GM12878 (cell line): Measurements from ENCODE around the gene CDKN1B. TPM values are rescaled to one million over a fixed set of nuclear protein-coding genes. Genes with fewer than 3 reads are reported as not detected.

Experiments used
- ATF2 ChIP-seq: IDR thresholded peaks from 2 replicates; pipeline ENCODE4 v1.6.1; 2012; ENCODE audit warnings: low read length, inconsistent platforms
- BHLHE40 ChIP-seq, 2 experiments: fragments of 450-650 bp in 1 of 2; IDR thresholded peaks; 2 replicates each; pipeline ENCODE4 v1.6.1; 2011 to 2017; ENCODE audit warnings: low read depth in 2 of 2, borderline replicate concordance in 1 of 2, improper control_type of control experiment in 1 of 2, low read length in 1 of 2, mild to moderate bottlenecking in 1 of 2
- BRCA1 ChIP-seq: IDR thresholded peaks from 2 replicates; pipeline ENCODE4 v1.6.1; 2011; ENCODE audit warnings: low read depth, low read length, improper control_type of control experiment
- CHD1 ChIP-seq: IDR thresholded peaks from 2 replicates; pipeline ENCODE4 v1.6.1; 2012; ENCODE audit warnings: low read depth, low read length, improper control_type of control experiment
- CREB1 ChIP-seq: IDR thresholded peaks from 2 replicates; pipeline ENCODE4 v1.6.1; 2012; ENCODE audit warnings: low read depth, mild to moderate bottlenecking, inconsistent platforms
- CREM ChIP-seq: IDR thresholded peaks from 2 replicates; pipeline ENCODE4 v1.6.1; 2014; ENCODE audit warnings: antibody characterized with exemption, low read depth
- EGR1 ChIP-seq, 2 experiments: IDR thresholded peaks; 1 replicate in 1 of 2; 2 replicates in 1 of 2; pipeline ENCODE4 v1.6.1; 2011 to 2012; ENCODE audit warnings: low read depth in 2 of 2, low read length in 2 of 2, borderline replicate concordance in 1 of 2, mild to moderate bottlenecking in 1 of 2, moderate library complexity in 1 of 2
- HDAC6 ChIP-seq: fragments of 200-600 bp; sonication (generic); IDR thresholded peaks from one replicate; pipeline ENCODE4 v1.8.0; 2017; ENCODE audit warnings: antibody characterized with exemption; ENCODE audit not compliant: unreplicated experiment
- HSF1 ChIP-seq: fragments of 150-350 bp; IDR thresholded peaks from 2 replicates; pipeline ENCODE4 v1.6.1; 2014; ENCODE audit warnings: mild to moderate bottlenecking, low read depth, low read length
- MTA2 ChIP-seq: fragments of 450-650 bp; IDR thresholded peaks from 2 replicates; pipeline ENCODE4 v1.6.1; 2016; ENCODE audit warnings: low read depth, mild to moderate bottlenecking, moderate library complexity
- MXI1 ChIP-seq: fragments of 150-350 bp; IDR thresholded peaks from 2 replicates; pipeline ENCODE4 v1.6.1; 2011; ENCODE audit warnings: low read depth, mild to moderate bottlenecking, inconsistent platforms, low read length, improper control_type of control experiment
- NR2C2 ChIP-seq: IDR thresholded peaks from 2 replicates; pipeline ENCODE4 v1.6.1; 2011; ENCODE audit warnings: borderline replicate concordance, low read depth; ENCODE audit not compliant: control insufficient read depth, insufficient read length
- PAX8 ChIP-seq: fragments of 450-650 bp; IDR thresholded peaks from 2 replicates; pipeline ENCODE4 v1.6.1; 2017; ENCODE audit warnings: mild to moderate bottlenecking, moderate library complexity
- POLR2AphosphoS2 ChIP-seq: IDR thresholded peaks from 2 replicates; pipeline ENCODE4 v1.6.1; 2011; ENCODE audit warnings: low read depth, mild to moderate bottlenecking, low read length, improper control_type of control experiment, moderate library complexity
- POLR2AphosphoS5 ChIP-seq: IDR thresholded peaks from 2 replicates; pipeline ENCODE4 v1.6.1; 2011; ENCODE audit warnings: mild to moderate bottlenecking, low read length, inconsistent platforms
- RB1 ChIP-seq: fragments of 450-650 bp; formaldehyde crosslinking; IDR thresholded peaks from 2 replicates; pipeline ENCODE4 v1.6.1; 2017; ENCODE audit warnings: mild to moderate bottlenecking, borderline replicate concordance
- polyA plus RNA-seq, 11 experiments: library from polyadenylated mRNA; depleted of rRNA in 4 of 11; unstranded in 6 of 11; stranded (reverse) in 5 of 11; fragments of >200 nt; fragmentation: Nextera tagmentation in 4 of 11; fragmentation: Illumina TruSeq in 1 of 11; extraction: Ambion mirVana in 4 of 11; extraction: Trizol in 1 of 11; gene quantifications; 1 replicate in 1 of 11; 2 replicates in 10 of 11; pipeline versions ENCODE4 v1.2.1 to v1.2.3, GENCODE V29; 2011 to 2016; ENCODE audit warnings: inconsistent platforms in 2 of 11, missing spikeins in 2 of 11, low read depth in 1 of 11
- total RNA-seq, 4 experiments: library from RNA; depleted of rRNA in 3 of 4; stranded (reverse); fragments of >200 nt in 3 of 4; fragmentation: Illumina TruSeq in 1 of 4; extraction: Trizol in 1 of 4; gene quantifications; 2 replicates each; pipeline versions ENCODE4 v1.2.1 to v1.2.3, GENCODE V29; 2013 to 2021
- TF ChIP-seq, protein P1 (sequence below): IDR thresholded peaks from 2 replicates; pipeline ENCODE4 v1.6.1; 2011; ENCODE audit warnings: low read depth, mild to moderate bottlenecking, low read length, moderate library complexity, borderline replicate concordance; ENCODE audit errors: extremely low read depth
- TF ChIP-seq, protein P2 (sequence below): fragments of 450-650 bp; IDR thresholded peaks from 2 replicates; pipeline ENCODE4 v1.6.1; 2017; ENCODE audit warnings: mild to moderate bottlenecking, low read depth, inconsistent platforms; ENCODE audit not compliant: poor library complexity, severe bottlenecking
- TF ChIP-seq, protein P3 (sequence below): IDR thresholded peaks from 2 replicates; pipeline ENCODE4 v1.6.1; 2012; ENCODE audit warnings: low read depth, low read length, improper control_type of control experiment
- TF ChIP-seq, protein P4 (sequence below): fragments of 450-650 bp; formaldehyde crosslinking; IDR thresholded peaks from 2 replicates; pipeline ENCODE4 v1.4.0; 2022; ENCODE audit warnings: mild to moderate bottlenecking, moderate library complexity

The CDKN1B gene
- total and polyA plus RNA-seq, 10 of the 15 experiments (the other 5 are each of a cell fraction or from before 2014, with no cell fraction given): 4.2 to 39.1 (median 23.1) TPM

- TF ChIP-seq HSF1 (no peak), RB1 (0 out of 2 replicates have a peak, but pooled peaks have one; percentile 30), MTA2 (no peak), POLR2AphosphoS5 (peak; percentile 75), BHLHE40 (IDR thresholded peaks at IDR 0.05; ENCODE audit: borderline replicate concordance in 1 of 2, low read depth in 2 of 2, low read length in 1 of 2) (peak in 1 of 2 experiments; percentile 52; a peak in 1 of 4 replicates), ATF2 (no peak), EGR1 (IDR thresholded peaks at IDR 0.05; ENCODE audit: borderline replicate concordance in 1 of 2, low read depth in 2 of 2, low read length in 2 of 2) (peak in 1 of 2 experiments; percentile 4; a peak in 1 of 3 replicates), CREM (no peak), NR2C2 (no peak), HDAC6 (peak; percentile 38), POLR2AphosphoS2 (peak; percentile 77), BRCA1 (no peak), CREB1 (no peak), CHD1 (no peak), MXI1 (no peak), PAX8 (no peak)
- TF ChIP-seq, protein P1, sequence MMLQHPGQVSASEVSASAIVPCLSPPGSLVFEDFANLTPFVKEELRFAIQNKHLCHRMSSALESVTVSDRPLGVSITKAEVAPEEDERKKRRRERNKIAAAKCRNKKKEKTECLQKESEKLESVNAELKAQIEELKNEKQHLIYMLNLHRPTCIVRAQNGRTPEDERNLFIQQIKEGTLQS: no peak
- TF ChIP-seq, protein P2, sequence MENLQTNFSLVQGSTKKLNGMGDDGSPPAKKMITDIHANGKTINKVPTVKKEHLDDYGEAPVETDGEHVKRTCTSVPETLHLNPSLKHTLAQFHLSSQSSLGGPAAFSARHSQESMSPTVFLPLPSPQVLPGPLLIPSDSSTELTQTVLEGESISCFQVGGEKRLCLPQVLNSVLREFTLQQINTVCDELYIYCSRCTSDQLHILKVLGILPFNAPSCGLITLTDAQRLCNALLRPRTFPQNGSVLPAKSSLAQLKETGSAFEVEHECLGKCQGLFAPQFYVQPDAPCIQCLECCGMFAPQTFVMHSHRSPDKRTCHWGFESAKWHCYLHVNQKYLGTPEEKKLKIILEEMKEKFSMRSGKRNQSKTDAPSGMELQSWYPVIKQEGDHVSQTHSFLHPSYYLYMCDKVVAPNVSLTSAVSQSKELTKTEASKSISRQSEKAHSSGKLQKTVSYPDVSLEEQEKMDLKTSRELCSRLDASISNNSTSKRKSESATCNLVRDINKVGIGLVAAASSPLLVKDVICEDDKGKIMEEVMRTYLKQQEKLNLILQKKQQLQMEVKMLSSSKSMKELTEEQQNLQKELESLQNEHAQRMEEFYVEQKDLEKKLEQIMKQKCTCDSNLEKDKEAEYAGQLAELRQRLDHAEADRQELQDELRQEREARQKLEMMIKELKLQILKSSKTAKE: no peak
- TF ChIP-seq, protein P3, sequence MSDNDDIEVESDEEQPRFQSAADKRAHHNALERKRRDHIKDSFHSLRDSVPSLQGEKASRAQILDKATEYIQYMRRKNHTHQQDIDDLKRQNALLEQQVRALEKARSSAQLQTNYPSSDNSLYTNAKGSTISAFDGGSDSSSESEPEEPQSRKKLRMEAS: no peak
- TF ChIP-seq, protein P4, sequence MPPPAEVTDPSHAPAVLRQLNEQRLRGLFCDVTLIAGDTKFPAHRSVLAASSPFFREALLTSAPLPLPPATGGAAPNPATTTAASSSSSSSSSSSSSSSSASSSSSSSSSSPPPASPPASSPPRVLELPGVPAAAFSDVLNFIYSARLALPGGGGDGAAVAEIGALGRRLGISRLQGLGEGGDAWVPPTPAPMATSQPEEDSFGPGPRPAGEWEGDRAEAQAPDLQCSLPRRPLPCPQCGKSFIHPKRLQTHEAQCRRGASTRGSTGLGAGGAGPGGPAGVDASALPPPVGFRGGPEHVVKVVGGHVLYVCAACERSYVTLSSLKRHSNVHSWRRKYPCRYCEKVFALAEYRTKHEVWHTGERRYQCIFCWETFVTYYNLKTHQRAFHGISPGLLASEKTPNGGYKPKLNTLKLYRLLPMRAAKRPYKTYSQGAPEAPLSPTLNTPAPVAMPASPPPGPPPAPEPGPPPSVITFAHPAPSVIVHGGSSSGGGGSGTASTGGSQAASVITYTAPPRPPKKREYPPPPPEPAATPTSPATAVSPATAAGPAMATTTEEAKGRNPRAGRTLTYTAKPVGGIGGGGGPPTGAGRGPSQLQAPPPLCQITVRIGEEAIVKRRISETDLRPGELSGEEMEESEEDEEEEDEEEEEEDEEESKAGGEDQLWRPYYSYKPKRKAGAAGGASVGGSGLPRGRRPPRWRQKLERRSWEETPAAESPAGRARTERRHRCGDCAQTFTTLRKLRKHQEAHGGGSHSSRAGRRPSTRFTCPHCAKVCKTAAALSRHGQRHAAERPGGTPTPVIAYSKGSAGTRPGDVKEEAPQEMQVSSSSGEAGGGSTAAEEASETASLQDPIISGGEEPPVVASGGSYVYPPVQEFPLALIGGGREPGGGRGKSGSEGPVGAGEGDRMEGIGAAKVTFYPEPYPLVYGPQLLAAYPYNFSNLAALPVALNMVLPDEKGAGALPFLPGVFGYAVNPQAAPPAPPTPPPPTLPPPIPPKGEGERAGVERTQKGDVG: no peak
Measured at GRCh38 chr12:12723681-12724420, 6.7 kb downstream of the CDKN1B start (continued).
